GM18870 (cell line): ENCODE data around the gene RUSC2.
"Not testable (repeated sequence)": the region's sequence is repeated elsewhere in the genome, so short reads cannot be mapped to it uniquely, and the experiment has no call there.

Experiments
- ATAC-seq: cut with Tn5 transposase; IDR thresholded peaks from one replicate; pipeline ENCODE4 v1.9.1; 2021; ENCODE audit warnings: moderate library complexity; ENCODE audit not compliant: unreplicated experiment

The RUSC2 gene

DNA sequence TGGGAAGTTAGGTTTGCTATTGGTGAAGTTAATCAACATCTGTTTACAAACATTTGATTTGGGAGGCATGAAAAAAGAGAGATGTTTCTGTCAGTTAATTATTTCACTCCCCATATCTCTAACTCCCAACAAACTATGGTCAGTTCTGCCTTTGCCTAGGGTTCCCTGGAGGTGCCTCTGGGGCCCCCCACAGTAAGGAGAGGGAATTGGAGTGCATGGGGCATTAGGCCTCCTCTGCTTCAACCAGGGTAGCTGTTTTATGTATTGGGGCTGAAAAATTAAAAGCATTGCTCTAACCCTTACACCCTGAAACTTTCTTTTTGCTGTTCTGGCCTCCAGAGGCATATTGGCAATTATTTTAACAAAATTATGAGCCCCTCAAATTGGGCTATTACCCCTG is 32.3 kb downstream of the RUSC2 start:
- no peak for ATAC-seq

GRCh38 chr9:35522700-35523099 is 32.8 kb downstream of the RUSC2 start:
- no peak for ATAC-seq

- not testable (repeated sequence) for ATAC-seq
Measured at GRCh38 chr9:35523556-35523955, 33.6 kb downstream of the RUSC2 start.

DNA sequence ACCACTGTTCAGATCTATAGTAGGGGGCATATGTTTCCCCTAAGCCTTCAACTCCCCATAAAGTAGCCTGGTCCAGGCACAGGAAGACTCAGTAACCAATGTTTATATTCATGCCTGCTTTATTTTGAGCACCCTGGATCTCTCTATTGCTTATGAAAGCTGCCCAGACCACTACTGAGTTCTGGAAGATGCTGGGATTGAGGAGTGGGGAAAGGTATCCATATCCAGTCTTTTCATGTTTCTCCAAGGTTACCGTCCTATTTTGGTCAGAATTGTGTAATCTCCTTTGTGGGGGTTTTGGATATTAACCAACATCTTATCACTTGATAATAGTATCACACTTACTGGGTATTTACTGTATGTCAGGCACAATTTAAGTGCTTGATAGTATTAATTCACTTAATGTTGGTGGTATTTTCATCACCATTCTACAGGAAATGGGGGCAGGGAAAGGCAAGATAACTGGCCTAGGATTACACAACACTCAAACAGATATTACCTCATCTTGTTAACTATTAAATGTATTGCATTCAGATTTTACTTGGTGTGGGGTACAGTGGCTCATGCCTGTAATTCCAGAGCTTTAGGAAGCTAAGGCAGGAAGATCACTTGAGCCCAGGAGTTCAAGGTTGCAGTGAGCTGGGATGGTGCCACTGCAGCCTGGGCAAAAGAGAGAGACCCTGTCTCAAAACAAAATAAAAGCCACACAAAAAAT is 36.3 kb downstream of the RUSC2 start:
- ATAC-seq: no peak

GRCh38 chr9:35529161-35529823 is 39.4 kb downstream of the RUSC2 start:
- ATAC-seq: no peak

DNA sequence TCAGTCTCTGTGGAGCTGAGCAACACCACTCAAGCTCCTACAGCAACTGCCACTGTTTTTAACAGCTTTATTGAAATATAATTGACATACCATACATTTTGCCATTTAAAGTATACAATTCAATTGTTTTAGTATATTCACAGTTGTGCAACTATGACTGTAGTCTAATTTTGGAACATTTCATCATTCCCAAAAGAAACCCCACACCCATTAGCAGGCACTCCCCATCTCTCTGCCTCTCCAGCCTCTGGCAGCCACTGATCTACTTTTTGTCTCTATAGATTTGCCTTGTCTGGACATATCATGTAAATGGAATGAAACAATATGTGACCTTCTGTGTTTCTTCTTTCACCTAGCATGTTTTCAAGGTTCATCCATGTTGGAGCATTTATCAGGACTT is 43.5 kb downstream of the RUSC2 start:
- ATAC-seq: no peak

DNA sequence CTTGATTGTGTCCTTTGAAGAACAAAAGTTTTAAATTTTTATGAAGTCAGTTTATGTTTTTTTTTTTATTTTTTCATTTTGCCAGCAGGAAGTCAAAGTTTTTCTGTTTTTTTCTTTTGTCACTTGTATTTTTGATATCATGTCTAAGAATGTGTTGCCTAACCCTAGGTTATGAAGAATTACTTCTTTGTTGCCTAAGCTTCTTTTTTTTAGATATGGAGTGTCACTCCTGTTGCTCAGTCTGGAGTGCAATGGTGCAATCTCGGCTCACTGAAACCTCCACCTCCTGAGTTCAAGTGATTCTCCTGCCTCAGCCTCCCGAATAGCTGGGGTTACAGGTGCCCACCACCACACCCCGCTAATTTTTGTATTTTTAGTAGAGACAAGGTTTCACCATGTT is 45.0 kb downstream of the RUSC2 start:
- ATAC-seq: not testable (repeated sequence)

- no peak for ATAC-seq
Measured at GRCh38 chr9:35537913-35538312, 48.0 kb downstream of the RUSC2 start.

DNA sequence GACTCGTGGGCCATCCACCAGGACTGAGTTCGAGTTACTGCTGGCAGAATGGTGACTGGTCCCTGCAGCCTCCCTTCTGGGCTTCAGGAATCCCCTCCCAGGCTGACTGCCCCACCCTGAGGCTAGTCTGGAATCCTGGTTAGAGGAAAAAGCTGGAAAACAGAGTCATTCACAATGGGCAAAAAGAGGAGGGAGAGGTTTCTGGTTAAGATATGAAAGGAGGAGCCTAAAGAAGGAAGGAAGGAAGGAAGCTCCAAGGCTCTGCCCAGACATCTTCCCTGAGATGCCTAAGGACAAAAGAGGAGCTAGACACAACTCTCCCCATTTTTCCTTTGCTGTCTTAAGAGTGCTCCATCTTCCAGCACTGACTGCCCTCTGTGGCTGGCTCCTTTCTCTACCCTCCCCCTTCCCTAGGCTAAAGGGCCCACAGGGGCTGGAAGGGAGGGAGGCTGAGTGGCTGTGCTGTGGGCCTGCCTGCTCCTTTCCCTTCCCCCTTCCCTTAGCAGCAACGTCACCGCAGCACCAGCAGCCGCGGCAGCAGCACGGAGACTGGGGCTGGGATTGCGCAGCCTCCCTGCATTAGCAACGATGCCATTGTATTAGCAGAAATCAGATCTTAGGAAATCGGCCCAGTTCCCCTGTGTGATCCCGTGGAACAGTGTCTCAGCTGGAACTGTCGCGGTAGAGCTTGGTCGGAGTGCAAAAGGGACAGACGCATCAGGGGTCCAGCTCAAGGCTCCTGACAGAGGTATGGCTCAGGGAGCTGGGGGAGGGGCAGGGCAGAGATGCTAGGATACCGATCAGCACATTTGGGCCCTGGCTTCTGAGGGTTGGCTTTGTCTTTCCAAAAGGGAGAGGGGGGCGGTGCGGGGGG is 48.7 kb downstream of the RUSC2 start:
- ATAC-seq: no peak
